GM12892 (cell line): ENCODE measurements around the gene HILPDA.

Source experiments
- POLR2A ChIP-seq: IDR thresholded peaks from 2 replicates; pipeline ENCODE4 v1.6.1; 2011; ENCODE audit warnings: low read depth, low read length, control low read depth
- TAF1 ChIP-seq: IDR thresholded peaks from 2 replicates; pipeline ENCODE4 v1.6.1; 2011; ENCODE audit warnings: low read depth, mild to moderate bottlenecking, control low read depth, low read length, borderline replicate concordance

DNA sequence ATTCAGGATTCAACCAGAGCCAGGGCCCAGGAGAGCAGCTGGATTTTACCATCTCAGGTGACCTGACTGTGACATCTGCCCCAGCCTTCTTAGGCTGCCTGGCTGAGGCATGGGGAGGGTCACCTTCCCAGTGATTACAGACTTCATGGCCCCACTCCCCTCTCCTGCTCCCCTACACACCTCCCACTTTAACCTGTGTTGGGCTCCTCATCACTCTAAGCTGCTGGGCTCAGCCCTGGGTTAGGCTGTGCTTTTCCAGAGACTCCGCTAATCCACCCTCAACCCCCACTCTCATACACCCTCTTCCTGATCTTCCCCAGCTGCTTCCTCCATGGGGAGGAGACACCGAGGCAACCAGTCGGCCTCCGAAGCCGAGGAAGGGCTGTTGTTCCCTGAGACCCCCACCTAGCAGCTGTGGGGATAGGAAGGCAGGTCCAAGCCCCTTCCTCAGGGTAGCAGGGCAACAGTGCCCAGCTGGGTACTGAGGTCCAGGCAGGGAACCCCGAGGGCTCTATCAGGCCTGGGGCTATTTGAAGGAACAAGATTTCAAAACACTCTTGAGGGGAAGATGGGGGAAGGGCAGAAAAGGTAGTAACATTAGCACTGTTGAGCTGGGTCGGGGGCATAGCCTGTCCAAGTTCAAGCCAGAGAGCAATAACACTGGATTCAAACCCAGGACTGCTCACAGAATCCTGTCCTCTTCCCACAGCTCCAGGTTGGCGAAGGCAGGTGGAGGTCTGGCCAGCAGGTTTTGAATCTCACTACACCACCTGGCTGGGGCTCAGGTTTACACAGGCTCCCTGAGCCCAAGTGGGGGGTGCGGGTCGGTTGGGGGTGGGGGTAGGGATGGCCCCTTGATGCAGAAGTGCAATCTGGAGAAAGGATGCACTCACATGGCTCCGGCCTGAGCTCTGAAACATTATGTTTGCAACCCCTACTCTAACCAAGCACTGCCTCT is 47.6 kb upstream of the HILPDA start:
- TF ChIP-seq POLR2A, result no peak
- TF ChIP-seq TAF1, result no peak
